NCI-H226 (cell line): Measurements from ENCODE around the gene MAN2A1.
"Not testable (repeated sequence)": the region's sequence is repeated elsewhere in the genome, so short reads cannot be mapped to it uniquely, and the experiment has no call there.

ENCODE experiments used
- DNase-seq: peaks from one replicate; pipeline ENCODE4 v3.0.0-alpha.2; 2015

Gene MAN2A1

GRCh38 chr5:109760130-109760529 lies 70.4 kb downstream of the MAN2A1 start:
- DNase-seq: not testable (repeated sequence)

- no peak for DNase-seq
Measured at GRCh38 chr5:109762821-109763220, 73.1 kb downstream of the MAN2A1 start.

- DNase-seq: no peak
Measured at GRCh38 chr5:109767184-109767995, 77.7 kb downstream of the MAN2A1 start.

DNA sequence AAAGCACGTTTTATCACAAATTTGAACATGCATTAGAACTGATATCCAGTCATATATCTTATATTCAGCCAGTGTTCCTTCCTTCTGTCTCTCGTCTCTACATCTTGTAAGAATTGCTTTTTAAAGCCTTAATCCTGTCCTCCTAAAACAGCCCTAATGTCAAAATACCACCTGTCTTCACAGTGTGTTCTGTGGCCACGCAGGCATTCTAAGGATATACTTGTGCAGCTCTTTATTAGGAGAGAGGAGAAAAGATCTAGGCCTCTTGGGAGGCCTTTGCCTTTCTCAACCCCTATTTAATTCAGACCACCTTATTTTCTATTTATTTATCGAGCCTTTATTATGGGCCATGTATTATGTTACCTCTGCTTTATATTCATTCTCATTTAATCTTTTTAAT lies 78.3 kb downstream of the MAN2A1 start:
- DNase-seq: no peak

DNA sequence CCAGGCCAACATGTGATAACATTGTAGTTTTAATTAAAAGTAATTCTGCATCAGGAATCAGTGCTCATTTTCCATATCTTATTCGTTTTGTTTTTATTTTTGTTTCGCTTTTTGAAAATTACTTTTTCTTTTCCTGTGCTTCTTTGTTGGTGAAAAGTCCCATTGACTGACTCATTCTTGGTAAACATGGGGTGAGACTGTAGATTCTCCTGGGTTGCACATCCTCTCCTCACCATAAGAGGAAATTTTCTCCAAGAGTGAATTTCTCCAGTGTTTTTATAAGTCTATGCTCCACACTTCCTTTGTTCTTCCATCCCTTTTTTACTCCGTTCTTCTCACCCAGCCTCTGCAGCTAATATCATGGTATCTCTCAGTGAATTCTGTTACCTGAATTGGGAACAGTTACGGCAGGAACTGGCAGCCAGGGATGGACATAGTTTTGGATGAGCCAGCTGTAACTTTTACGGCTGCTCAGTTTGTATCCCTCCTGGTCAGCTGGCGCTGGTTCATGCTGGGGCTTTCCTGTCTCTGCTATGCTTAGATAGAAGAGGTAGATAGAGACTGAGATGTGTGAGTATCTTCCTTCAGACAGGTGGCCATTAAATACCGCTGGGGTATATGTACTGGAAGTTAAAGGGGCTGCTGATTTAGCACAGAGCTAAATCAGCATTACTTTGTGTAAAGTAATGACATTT lies 80.0 kb downstream of the MAN2A1 start:
- DNase-seq: no peak

GRCh38 chr5:109775130-109775529 lies 85.4 kb downstream of the MAN2A1 start:
- no peak for DNase-seq

DNA sequence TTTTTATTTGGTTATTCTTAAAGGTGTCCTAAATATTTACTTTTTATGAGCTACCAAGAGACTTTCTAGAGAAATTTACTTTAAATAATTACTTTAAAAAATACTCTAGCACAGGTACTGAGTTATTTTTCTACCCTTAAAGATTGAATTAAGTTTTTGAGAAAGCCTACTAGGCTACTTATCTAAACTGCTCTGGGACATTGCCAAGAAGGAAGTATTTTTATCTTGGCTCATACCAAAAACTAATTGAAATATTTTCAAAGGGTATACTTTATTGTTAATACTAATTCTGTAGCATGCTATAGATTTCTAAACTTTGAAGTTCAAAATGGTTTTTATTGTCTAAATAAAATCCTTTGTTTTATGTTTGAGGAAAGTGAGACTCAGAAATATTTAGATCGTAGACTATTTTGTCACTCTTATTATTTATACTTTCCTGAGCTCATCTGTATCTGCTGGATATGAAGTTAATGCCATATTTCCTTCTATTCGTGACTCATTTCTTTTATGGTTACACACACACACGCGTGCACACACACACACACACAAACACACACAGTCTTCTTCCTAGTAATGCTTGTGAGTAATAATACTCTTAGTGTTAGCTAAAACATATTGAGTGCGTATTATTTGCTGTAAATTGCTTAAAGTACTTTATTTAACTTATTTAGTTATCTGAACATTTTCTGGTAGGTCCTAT lies 89.5 kb downstream of the MAN2A1 start:
- peak; percentile 18 for DNase-seq

DNA sequence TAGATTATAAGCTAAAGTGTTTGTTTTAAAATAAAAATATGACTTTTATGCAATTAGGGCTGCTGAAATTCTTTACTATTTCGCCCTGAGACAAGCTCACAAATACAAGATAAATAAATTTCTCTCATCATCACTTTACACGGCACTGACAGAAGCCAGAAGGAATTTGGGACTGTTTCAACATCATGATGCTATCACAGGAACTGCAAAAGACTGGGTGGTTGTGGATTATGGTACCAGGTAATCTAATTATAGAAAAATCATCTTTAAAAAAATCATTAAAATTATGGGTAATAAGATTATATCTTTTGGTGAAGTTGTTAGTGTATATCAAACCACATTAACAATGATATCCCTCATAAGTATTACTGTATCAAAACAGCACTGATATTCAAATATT lies 95.0 kb downstream of the MAN2A1 start:
- DNase-seq: peak; percentile 56

GRCh38 chr5:109786206-109786855 lies 96.6 kb downstream of the MAN2A1 start:
- DNase-seq: no peak

GRCh38 chr5:109788596-109788995 lies 98.9 kb downstream of the MAN2A1 start:
- DNase-seq: no peak

DNA sequence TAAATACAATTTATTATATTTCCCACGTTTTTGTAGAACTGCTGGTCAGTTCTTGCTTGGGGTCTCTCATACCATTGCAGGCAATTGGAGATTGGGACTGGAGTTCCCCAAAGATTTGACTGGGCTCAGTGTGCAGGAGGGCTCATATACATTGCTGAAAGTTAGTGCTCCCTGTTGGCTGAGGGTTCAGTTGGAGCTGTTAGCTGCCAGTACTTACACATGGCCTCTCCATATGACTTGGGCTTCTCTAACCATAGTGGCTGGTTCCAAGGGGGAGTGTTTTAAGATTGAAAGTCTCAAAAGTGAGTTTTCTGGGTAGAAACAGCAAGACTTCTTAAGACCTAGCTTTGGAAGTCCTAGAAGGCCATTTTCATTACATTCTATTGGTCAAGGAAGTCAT lies 102.9 kb downstream of the MAN2A1 start:
- DNase-seq: no peak

- no peak for DNase-seq
Measured at GRCh38 chr5:109803854-109804253, 114.1 kb downstream of the MAN2A1 start.

DNA sequence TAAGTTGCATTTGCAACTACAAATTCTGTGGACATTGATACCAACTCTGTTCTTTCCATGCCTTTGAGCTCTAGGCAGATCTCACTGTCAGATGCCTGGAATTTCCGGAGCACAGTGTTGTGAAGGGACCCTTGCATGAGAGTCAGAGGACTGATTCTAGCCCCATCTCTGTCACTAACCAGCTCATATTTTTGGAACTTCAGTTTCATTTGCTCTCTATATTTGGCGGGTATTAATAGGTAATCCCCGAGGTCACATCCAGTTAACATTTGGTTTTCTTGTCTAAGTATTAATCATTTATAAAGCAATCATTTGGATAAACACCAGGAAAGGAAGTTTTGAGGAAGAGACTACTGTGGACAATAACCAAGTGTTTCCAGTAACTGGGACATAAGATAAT lies 115.7 kb downstream of the MAN2A1 start:
- no peak for DNase-seq

- no peak for DNase-seq
Measured at GRCh38 chr5:109805883-109806282, 116.2 kb downstream of the MAN2A1 start.

GRCh38 chr5:109812698-109813097 lies 123.0 kb downstream of the MAN2A1 start:
- no peak for DNase-seq

DNA sequence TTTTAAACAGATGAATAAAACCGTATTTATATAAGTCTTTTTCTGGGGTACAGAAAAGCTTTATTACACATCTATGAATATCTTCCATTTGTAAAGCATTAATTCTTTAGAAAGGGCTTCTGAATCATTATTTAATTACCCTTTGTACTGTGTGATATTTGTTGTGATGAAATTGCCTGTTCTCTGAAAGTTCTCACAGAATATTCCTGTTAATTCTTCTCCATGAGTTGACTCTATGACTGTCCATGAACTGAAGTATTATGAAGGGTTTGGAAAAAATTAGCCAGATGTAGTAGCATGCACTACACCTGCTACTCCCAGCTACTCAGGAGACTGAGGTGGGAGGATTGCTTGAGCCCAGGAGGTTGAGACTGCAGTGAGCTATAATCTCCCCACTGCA lies 127.0 kb downstream of the MAN2A1 start:
- DNase-seq: no peak

- no peak for DNase-seq
Measured at GRCh38 chr5:109819878-109820277, 130.2 kb downstream of the MAN2A1 start.

GRCh38 chr5:109823597-109823996 lies 133.9 kb downstream of the MAN2A1 start:
- DNase-seq: peak; percentile 29

- DNase-seq: peak; percentile 42
Measured at GRCh38 chr5:109825450-109825849, 135.7 kb downstream of the MAN2A1 start.

DNA sequence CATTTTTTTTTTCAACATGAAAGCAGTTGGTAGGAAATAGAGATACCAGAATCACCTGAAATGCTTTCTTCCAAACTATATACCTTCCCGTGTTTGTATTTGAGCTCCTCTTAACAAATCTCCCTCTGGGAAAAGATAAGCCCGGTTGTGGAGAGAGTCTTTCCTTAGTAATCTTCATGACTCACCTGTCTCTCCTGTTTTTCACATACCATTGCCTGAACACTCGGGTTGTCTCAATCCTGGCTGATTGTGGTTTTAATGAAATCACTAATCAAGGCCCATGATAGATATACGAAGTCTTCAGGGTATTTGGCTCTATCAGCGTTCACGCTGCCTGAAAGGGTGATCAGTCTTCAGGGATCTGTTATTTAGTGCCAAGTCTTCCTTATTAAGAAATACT lies 136.7 kb downstream of the MAN2A1 start:
- peak; percentile 95 for DNase-seq

- no peak for DNase-seq
Measured at GRCh38 chr5:109829331-109829730, 139.6 kb downstream of the MAN2A1 start.

GRCh38 chr5:109830955-109831502 lies 141.3 kb downstream of the MAN2A1 start:
- DNase-seq: peak; percentile 5
